K562 (cell line): ENCODE data around the gene PLEKHO2. TPM values are rescaled to one million over a fixed set of nuclear protein-coding genes. Genes with fewer than 3 reads are reported as not detected.

ENCODE experiments used
- CBX3 ChIP-seq, 2 experiments: IDR thresholded peaks; 1 replicate in 1 of 2; 2 replicates in 1 of 2; pipeline ENCODE4 v1.6.1; 2012; ENCODE audit warnings: inconsistent platforms in 2 of 2, low read length in 2 of 2, borderline replicate concordance in 1 of 2, control low read depth in 1 of 2
- DNMT1 ChIP-seq: fragments of 450-650 bp; IDR thresholded peaks from 2 replicates; pipeline ENCODE4 v1.6.1; 2016; ENCODE audit warnings: antibody characterized with exemption, mild to moderate bottlenecking
- E2F4 ChIP-seq: sonication (generic); formaldehyde crosslinking; IDR thresholded peaks from 2 replicates; pipeline ENCODE4 v1.8.0; 2022; ENCODE audit warnings: mild to moderate bottlenecking, low read depth, missing genetic modification reagents
- ELF4 ChIP-seq: fragments of 450-650 bp; formaldehyde crosslinking; IDR thresholded peaks from 2 replicates; pipeline ENCODE4 v1.4.0; 2022; ENCODE audit warnings: missing genetic modification characterization
- MLLT1 ChIP-seq, 2 experiments: fragments of 450-650 bp; IDR thresholded peaks; 2 replicates each; pipeline ENCODE4 v1.6.1; 2016
- NCOR1 ChIP-seq: fragments of 450-650 bp; IDR thresholded peaks from 2 replicates; pipeline ENCODE4 v1.6.1; 2016; ENCODE audit warnings: mild to moderate bottlenecking, moderate library complexity
- NR2C2 ChIP-seq, 2 experiments: fragments of 200-800 bp in 1 of 2; sonication (Bioruptor generic) in 1 of 2; sonication (generic) in 1 of 2; formaldehyde crosslinking in 1 of 2; IDR thresholded peaks; 2 replicates each; pipeline versions ENCODE4 v1.6.1 to v1.8.0; 2016 to 2022; ENCODE audit warnings: mild to moderate bottlenecking in 1 of 2, missing compliant biosample characterization in 1 of 2, missing genetic modification characterization in 1 of 2, missing genetic modification reagents in 1 of 2
- OTX1 ChIP-seq: fragments of 450-650 bp; formaldehyde crosslinking; IDR thresholded peaks from 2 replicates; pipeline ENCODE4 v1.4.0; 2022; ENCODE audit warnings: mild to moderate bottlenecking
- PPARD ChIP-seq: fragments of 250-450 bp; sonication (Bioruptor Pico); IDR thresholded peaks from 2 replicates; pipeline ENCODE4 v1.8.0; 2022; ENCODE audit warnings: inconsistent platforms, mild to moderate bottlenecking, moderate library complexity
- SMARCE1 ChIP-seq: fragments of 450-650 bp; IDR thresholded peaks from 2 replicates; pipeline ENCODE4 v1.7.1; 2016; ENCODE audit warnings: mild to moderate bottlenecking
- ZBTB12 ChIP-seq: fragments of 250-450 bp; sonication (Bioruptor Pico); IDR thresholded peaks from 2 replicates; pipeline ENCODE4 v1.4.0; 2020
- ZBTB34 ChIP-seq: fragments of 250-450 bp; sonication (Bioruptor Pico); IDR thresholded peaks from 2 replicates; pipeline ENCODE4 v1.8.0; 2021; ENCODE audit warnings: mild to moderate bottlenecking, moderate library complexity
- ZNF174 ChIP-seq: fragments of 250-450 bp; sonication (Bioruptor Pico); IDR thresholded peaks from 2 replicates; pipeline ENCODE4 v1.4.0; 2020; ENCODE audit warnings: mild to moderate bottlenecking
- ZNF23 ChIP-seq: fragments of 250-450 bp; sonication (Bioruptor Pico); IDR thresholded peaks from 2 replicates; pipeline ENCODE4 v1.4.0; 2020; ENCODE audit warnings: mild to moderate bottlenecking
- ZNF699 ChIP-seq: fragments of 250-450 bp; sonication (Bioruptor Pico); IDR thresholded peaks from 2 replicates; pipeline ENCODE4 v1.8.0; 2021; ENCODE audit warnings: mild to moderate bottlenecking, moderate library complexity; ENCODE audit not compliant: insufficient replicate concordance
- polyA plus RNA-seq, 8 experiments: library from polyadenylated mRNA; depleted of rRNA in 4 of 8; stranded (reverse) in 5 of 8; unstranded in 3 of 8; fragments of >200 nt; fragmentation: Nextera tagmentation in 2 of 8; fragmentation: Illumina TruSeq in 1 of 8; extraction: Ambion mirVana in 2 of 8; extraction: Trizol in 1 of 8; gene quantifications; 2 replicates each; pipeline versions ENCODE4 v1.2.1 to v1.2.3, GENCODE V29; 2011 to 2014; ENCODE audit warnings: inconsistent platforms in 1 of 8, missing spikeins in 1 of 8
- total RNA-seq, 7 experiments: library from RNA; depleted of rRNA in 6 of 7; stranded (reverse); fragments of >200 nt in 6 of 7; fragmentation: Illumina TruSeq in 2 of 7; extraction: Trizol in 2 of 7; gene quantifications; 2 replicates each; pipeline versions ENCODE4 v1.2.1 to v1.2.3, GENCODE V29; 2011 to 2021; ENCODE audit warnings: low replicate concordance in 1 of 7
- TF ChIP-seq, protein P1 (sequence below): fragments of 450-650 bp; IDR thresholded peaks from 2 replicates; pipeline ENCODE4 v1.6.1; 2017; ENCODE audit warnings: antibody characterized with exemption
- TF ChIP-seq, protein P2 (sequence below): fragments of 450-650 bp; IDR thresholded peaks from 2 replicates; pipeline ENCODE4 v1.6.1; 2016; ENCODE audit warnings: low read depth, mild to moderate bottlenecking, moderate library complexity

Gene PLEKHO2
- total and polyA plus RNA-seq, 9 of the 15 experiments (the other 6 are each of a cell fraction or from before 2014, with no cell fraction given), result 0.24 to 8.8 (median 5.5) TPM

DNA sequence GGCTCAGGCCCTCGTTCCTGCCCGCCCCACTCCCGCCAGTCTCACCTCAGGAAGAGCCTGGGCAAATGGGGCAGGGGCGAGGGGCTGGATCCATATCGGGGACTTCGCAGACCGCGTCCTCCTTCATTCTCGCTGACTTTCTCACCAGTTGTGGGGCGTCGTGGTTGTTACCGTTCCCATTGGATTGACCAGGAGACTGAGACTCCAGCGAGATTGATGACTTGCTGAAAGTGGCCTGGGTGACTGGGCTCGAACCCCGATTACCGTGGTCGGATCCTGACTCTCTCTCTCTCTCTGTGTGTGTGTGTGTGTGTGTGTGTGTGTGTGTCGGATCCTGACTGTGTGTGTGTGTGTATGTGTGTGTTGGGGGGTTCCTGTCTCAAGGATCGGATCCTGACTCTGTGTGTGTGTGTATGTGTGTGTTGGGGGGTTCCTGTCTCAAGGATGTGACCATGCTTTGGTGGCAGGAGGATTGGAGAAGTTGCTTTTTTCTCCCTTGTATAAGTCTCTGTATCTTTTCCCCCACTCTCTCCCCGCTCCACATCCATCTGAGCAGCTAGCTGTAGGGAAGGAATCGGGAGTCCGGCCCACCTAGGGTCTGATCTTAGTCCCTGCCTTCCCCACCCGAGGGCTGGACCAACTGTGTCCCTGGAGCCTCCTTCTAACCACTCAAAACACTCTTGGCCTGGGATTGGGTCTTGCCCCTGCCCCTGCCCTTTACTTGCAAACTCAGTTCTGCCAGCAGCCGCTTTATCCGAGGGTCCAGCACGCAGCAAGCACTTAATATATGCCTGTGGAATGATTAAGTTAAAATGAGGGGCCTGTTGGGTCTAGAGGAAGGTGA lies 603 bp downstream of the PLEKHO2 start (continued):
- TF ChIP-seq ELF4 (CRISPR knock-in tag) (peak; percentile 76), PPARD (CRISPR knock-in tag) (no peak), ZNF174 (CRISPR knock-in tag) (no peak), NR2C2 (CRISPR knock-in tag; IDR thresholded peaks at IDR 0.05) (no peak), NR2C2 (tag; IDR thresholded peaks at IDR 0.05) (no peak), ZBTB34 (no peak), ZNF23 (CRISPR knock-in tag) (no peak), MLLT1 (IDR thresholded peaks at IDR 0.05) (peak in 1 of 2 experiments; percentile 57; a peak in 1 of 4 replicates), ZNF699 (no peak), CBX3 (IDR thresholded peaks at IDR 0.05; ENCODE audit: borderline replicate concordance in 1 of 2, low read length in 2 of 2) (peak in 1 of 2 experiments; percentile 70; a peak in 1 of 3 replicates), OTX1 (CRISPR knock-in tag) (peak; percentile 63; the same call in 1 of the 2 replicates), SMARCE1 (peak; percentile 56; the same call in 1 of the 2 replicates), ZBTB12 (CRISPR knock-in tag) (no peak), NCOR1 (no peak), E2F4 (CRISPR knock-in tag) (no peak), DNMT1 (no peak)
- TF ChIP-seq, protein P1, sequence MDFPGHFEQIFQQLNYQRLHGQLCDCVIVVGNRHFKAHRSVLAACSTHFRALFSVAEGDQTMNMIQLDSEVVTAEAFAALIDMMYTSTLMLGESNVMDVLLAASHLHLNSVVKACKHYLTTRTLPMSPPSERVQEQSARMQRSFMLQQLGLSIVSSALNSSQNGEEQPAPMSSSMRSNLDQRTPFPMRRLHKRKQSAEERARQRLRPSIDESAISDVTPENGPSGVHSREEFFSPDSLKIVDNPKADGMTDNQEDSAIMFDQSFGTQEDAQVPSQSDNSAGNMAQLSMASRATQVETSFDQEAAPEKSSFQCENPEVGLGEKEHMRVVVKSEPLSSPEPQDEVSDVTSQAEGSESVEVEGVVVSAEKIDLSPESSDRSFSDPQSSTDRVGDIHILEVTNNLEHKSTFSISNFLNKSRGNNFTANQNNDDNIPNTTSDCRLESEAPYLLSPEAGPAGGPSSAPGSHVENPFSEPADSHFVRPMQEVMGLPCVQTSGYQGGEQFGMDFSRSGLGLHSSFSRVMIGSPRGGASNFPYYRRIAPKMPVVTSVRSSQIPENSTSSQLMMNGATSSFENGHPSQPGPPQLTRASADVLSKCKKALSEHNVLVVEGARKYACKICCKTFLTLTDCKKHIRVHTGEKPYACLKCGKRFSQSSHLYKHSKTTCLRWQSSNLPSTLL, result no peak
- TF ChIP-seq, protein P2, sequence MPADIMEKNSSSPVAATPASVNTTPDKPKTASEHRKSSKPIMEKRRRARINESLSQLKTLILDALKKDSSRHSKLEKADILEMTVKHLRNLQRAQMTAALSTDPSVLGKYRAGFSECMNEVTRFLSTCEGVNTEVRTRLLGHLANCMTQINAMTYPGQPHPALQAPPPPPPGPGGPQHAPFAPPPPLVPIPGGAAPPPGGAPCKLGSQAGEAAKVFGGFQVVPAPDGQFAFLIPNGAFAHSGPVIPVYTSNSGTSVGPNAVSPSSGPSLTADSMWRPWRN, result no peak
